ENCODE data around the gene TRPC1.

TRPC1 gene

GRCh38 chr3:142754494-142754893, 30.7 kb downstream of the TRPC1 start:
- no peak for DNase-seq

GRCh38 chr3:142768338-142768737, 44.5 kb downstream of the TRPC1 start:
- DNase-seq = no peak

- no peak for DNase-seq
Measured at GRCh38 chr3:142777927-142778326, 54.1 kb downstream of the TRPC1 start.

GRCh38 chr3:142778541-142778940, 54.7 kb downstream of the TRPC1 start:
- no peak for DNase-seq

- peak in 1 of 3 donors; percentile 28 for DNase-seq
Measured at GRCh38 chr3:142779591-142779990, 55.8 kb downstream of the TRPC1 start.

- DNase-seq = no peak
Measured at GRCh38 chr3:142782616-142783015, 58.8 kb downstream of the TRPC1 start.

GRCh38 chr3:142784228-142784627, 60.4 kb downstream of the TRPC1 start:
- no peak for DNase-seq

- no peak for DNase-seq
Measured at GRCh38 chr3:142785996-142786395, 62.2 kb downstream of the TRPC1 start.

GRCh38 chr3:142787719-142788118, 63.9 kb downstream of the TRPC1 start:
- DNase-seq = no peak

- no peak for DNase-seq
Measured at GRCh38 chr3:142794508-142794907, 70.7 kb downstream of the TRPC1 start.

- DNase-seq = no peak
Measured at GRCh38 chr3:142795332-142795731, 71.5 kb downstream of the TRPC1 start.

GRCh38 chr3:142796823-142797222, 73.0 kb downstream of the TRPC1 start:
- DNase-seq = no peak

GRCh38 chr3:142801746-142802145, 77.9 kb downstream of the TRPC1 start:
- no peak for DNase-seq

- DNase-seq = no peak
Measured at GRCh38 chr3:142802891-142803290, 79.1 kb downstream of the TRPC1 start.

- DNase-seq = peak; percentile 7 to 35 (median 25)
Measured at GRCh38 chr3:142808103-142808917, 84.5 kb downstream of the TRPC1 start.

GRCh38 chr3:142809259-142809658, 85.4 kb downstream of the TRPC1 start:
- peak in 1 of 3 donors; percentile 21 for DNase-seq

- DNase-seq = no peak
Measured at GRCh38 chr3:142815803-142816202, 92.0 kb downstream of the TRPC1 start.

- no peak for DNase-seq
Measured at GRCh38 chr3:142817356-142817755, 93.5 kb downstream of the TRPC1 start.

GRCh38 chr3:142817897-142818296, 94.1 kb downstream of the TRPC1 start:
- no peak for DNase-seq

- no peak for DNase-seq
Measured at GRCh38 chr3:142818651-142819050, 94.8 kb downstream of the TRPC1 start.

GRCh38 chr3:142819179-142819578, 95.3 kb downstream of the TRPC1 start:
- peak; percentile 60 to 68 (median 60) for DNase-seq

- DNase-seq = peak; percentile 82 to 88 (median 88)
Measured at GRCh38 chr3:142828703-142829305, 105.0 kb downstream of the TRPC1 start.

GRCh38 chr3:142837526-142837925, 113.7 kb downstream of the TRPC1 start:
- no peak for DNase-seq

GRCh38 chr3:142839831-142840230, 116.0 kb downstream of the TRPC1 start:
- peak in 2 of 3 donors; percentile 22 to 26 for DNase-seq

Data from suppressor macrophage treated with lipopolysaccharide for 1 hour (primary cell).